GM12878 (cell line): ENCODE measurements around the gene KDF1. TPM values are rescaled to one million over a fixed set of nuclear protein-coding genes. Genes with fewer than 3 reads are reported as not detected.

Experiments
- ATAC-seq: fragments of 200-7000 bp; cut with Tn5 transposase; 3 replicates; pipeline ENCODE4 v1.9.1; 2020; ENCODE audit warnings: mild to moderate bottlenecking, moderate library complexity
- BruUV-seq: library from RNA; stranded (reverse); fragments of 400-500 nt; replicated peaks from 2 replicates; lab custom pipeline; 2021; lab: Mats Ljungman, UMichigan
- CTCF ChIA-PET: fragments of 300-600 bp; sonication (Branson Sonifier 250); formaldehyde crosslinking; extraction: SDS; loops from one replicate; lab custom pipeline; 2021; ENCODE audit warnings: inconsistent platforms; lab: Yijun Ruan, JAX
- POLR2A ChIA-PET: fragments of 350-600 bp; formaldehyde crosslinking; extraction: SDS; loops from one replicate; lab custom pipeline; 2021; ENCODE audit warnings: inconsistent platforms; lab: Charles Lee
- RAD21 ChIA-PET: fragments of 300-600 bp; sonication (Branson Sonifier 250); formaldehyde crosslinking; loops from one replicate; lab custom pipeline; 2023; ENCODE audit warnings: antibody characterized with exemption; ENCODE audit not compliant: unreplicated experiment; lab: Charles Lee
- SMC1A ChIA-PET: fragments of 300-600 bp; sonication (Branson Sonifier 250); formaldehyde crosslinking; loops from one replicate; lab custom pipeline; 2023; ENCODE audit not compliant: unreplicated experiment, uncharacterized antibody; lab: Charles Lee
- DNase-seq: peaks from one replicate; pipeline ENCODE4 v3.0.0-alpha.2; 2011; ENCODE audit warnings: low read depth, low spot score
- FAIRE-seq: peaks from 3 replicates; lab custom pipeline; 2011; peaks lifted over from hg19 to GRCh38; lab: Jason Lieb, UNC
- H2AFZ ChIP-seq: 2 replicates; pipeline ENCODE4 v1.6.0; 2011; ENCODE audit warnings: low read depth, low read length, control low read depth; ENCODE audit not compliant: control insufficient read depth
- H3K27ac ChIP-seq: 2 replicates; pipeline ENCODE4 v1.5.1; 2011; ENCODE audit warnings: control low read depth; ENCODE audit not compliant: control insufficient read depth, insufficient read depth
- H3K27me3 ChIP-seq, 2 experiments: replicated peaks in 1 of 2; 2 replicates each; pipeline versions ENCODE4 v1.6.0 to v1.6.1; 2011; ENCODE audit warnings: low read length in 1 of 2; ENCODE audit not compliant: control insufficient read depth in 2 of 2, insufficient read depth in 2 of 2
- H3K36me3 ChIP-seq, 2 experiments: 2 replicates each; pipeline ENCODE4 v1.5.1; 2011; ENCODE audit warnings: low read length in 1 of 2; ENCODE audit not compliant: control insufficient read depth in 2 of 2, insufficient read depth in 2 of 2
- H3K4me1 ChIP-seq: 2 replicates; pipeline ENCODE4 v1.6.1; 2011; ENCODE audit warnings: mild to moderate bottlenecking, low read length, moderate library complexity, mixed read lengths; ENCODE audit not compliant: control insufficient read depth, insufficient read depth
- H3K4me2 ChIP-seq: 2 replicates; pipeline ENCODE4 v1.6.0; 2011; ENCODE audit warnings: control low read depth; ENCODE audit not compliant: control insufficient read depth, insufficient read depth
- H3K4me3 ChIP-seq: fragments of 200-600 bp; sonication (generic); 2 replicates; pipeline ENCODE4 v1.5.1; 2016
- H3K79me2 ChIP-seq: 2 replicates; pipeline ENCODE4 v1.6.0; 2011; ENCODE audit warnings: low read length; ENCODE audit not compliant: control insufficient read depth, insufficient read depth
- H3K9ac ChIP-seq: 2 replicates; pipeline ENCODE4 v1.8.0; 2011; ENCODE audit warnings: low read length, control low read depth, mixed read lengths; ENCODE audit not compliant: control insufficient read depth, insufficient read depth
- H3K9me3 ChIP-seq: replicated peaks from 3 replicates; pipeline ENCODE4 v1.5.1; 2011; ENCODE audit warnings: mild to moderate bottlenecking, low read length; ENCODE audit not compliant: control insufficient read depth, insufficient read depth
- H4K20me1 ChIP-seq: 2 replicates; pipeline ENCODE4 v1.6.0; 2011; ENCODE audit not compliant: control insufficient read depth, insufficient read depth
- DPF2 ChIP-seq: fragments of 450-650 bp; IDR thresholded peaks from 2 replicates; pipeline ENCODE4 v1.6.1; 2017; ENCODE audit warnings: mild to moderate bottlenecking
- MEF2A ChIP-seq: IDR thresholded peaks from 2 replicates; pipeline ENCODE4 v1.6.1; 2011; ENCODE audit warnings: low read depth, mild to moderate bottlenecking, low read length, moderate library complexity; ENCODE audit not compliant: insufficient read depth
- MTA2 ChIP-seq: fragments of 450-650 bp; IDR thresholded peaks from 2 replicates; pipeline ENCODE4 v1.6.1; 2016; ENCODE audit warnings: low read depth, mild to moderate bottlenecking, moderate library complexity
- POU2F2 ChIP-seq: IDR thresholded peaks from 3 replicates; pipeline ENCODE4 v1.6.1; 2011; ENCODE audit warnings: low read depth, mild to moderate bottlenecking, low read length, borderline replicate concordance
- SMAD1 ChIP-seq: fragments of 450-650 bp; IDR thresholded peaks from 2 replicates; pipeline ENCODE4 v1.6.1; 2018; ENCODE audit warnings: mild to moderate bottlenecking, low read depth; ENCODE audit not compliant: partially characterized antibody
- ZBED1 ChIP-seq: IDR thresholded peaks from 2 replicates; pipeline ENCODE4 v1.6.1; 2016; ENCODE audit warnings: borderline replicate concordance
- WGBS: methylation state at CpG from one replicate; pipeline ENCODE4 v1.1.6; 2016; ENCODE audit warnings: low lambda C conversion rate; ENCODE audit not compliant: insufficient replicate concordance, insufficient coverage; ENCODE audit errors: missing lambda C conversion rate; 5-methylcytosine and 5-hydroxymethylcytosine counted together
- in situ Hi-C: fragments of 300-500 bp; cut with MboI; formaldehyde crosslinking; loops from 9 replicates; pipeline ENCODE4 v1.14.3; 2018; ENCODE audit warnings: mixed read lengths
- intact Hi-C: fragments of 100-400 bp; cut with micrococcal nuclease; formaldehyde crosslinking; loops from one replicate; pipeline ENCODE4 v1.14.2; 2022; ENCODE audit not compliant: unreplicated experiment
- polyA plus RNA-seq, 11 experiments: library from polyadenylated mRNA; depleted of rRNA in 4 of 11; unstranded in 6 of 11; stranded (reverse) in 5 of 11; fragments of >200 nt; fragmentation: Nextera tagmentation in 4 of 11; fragmentation: Illumina TruSeq in 1 of 11; extraction: Ambion mirVana in 4 of 11; extraction: Trizol in 1 of 11; gene quantifications; 1 replicate in 1 of 11; 2 replicates in 10 of 11; pipeline versions ENCODE4 v1.2.1 to v1.2.3, GENCODE V29; 2011 to 2016; ENCODE audit warnings: inconsistent platforms in 2 of 11, missing spikeins in 2 of 11, low read depth in 1 of 11
- total RNA-seq, 4 experiments: library from RNA; depleted of rRNA in 3 of 4; stranded (reverse); fragments of >200 nt in 3 of 4; fragmentation: Illumina TruSeq in 1 of 4; extraction: Trizol in 1 of 4; gene quantifications; 2 replicates each; pipeline versions ENCODE4 v1.2.1 to v1.2.3, GENCODE V29; 2013 to 2021
- TF ChIP-seq, protein P1 (sequence below): fragments of 450-650 bp; IDR thresholded peaks from 2 replicates; pipeline ENCODE4 v1.6.1; 2014; ENCODE audit warnings: mild to moderate bottlenecking
- TF ChIP-seq, protein P2 (sequence below): IDR thresholded peaks from 2 replicates; pipeline ENCODE4 v1.6.1; 2012; ENCODE audit warnings: low read depth, low read length, improper control_type of control experiment
- TF ChIP-seq, protein P3 (sequence below): fragments of 450-650 bp; IDR thresholded peaks from 2 replicates; pipeline ENCODE4 v1.6.1; 2017; ENCODE audit warnings: antibody characterized with exemption, mild to moderate bottlenecking, moderate library complexity
- TF ChIP-seq, protein P4 (sequence below): fragments of 450-650 bp; IDR thresholded peaks from 2 replicates; pipeline ENCODE4 v1.6.1; 2016; ENCODE audit warnings: mild to moderate bottlenecking, moderate library complexity, borderline replicate concordance

The KDF1 gene
- total and polyA plus RNA-seq, 10 of the 15 experiments (the other 5 are each of a cell fraction or from before 2014, with no cell fraction given), result 0.03 to 0.13 (median 0.04) TPM; not detected in 7

DNA sequence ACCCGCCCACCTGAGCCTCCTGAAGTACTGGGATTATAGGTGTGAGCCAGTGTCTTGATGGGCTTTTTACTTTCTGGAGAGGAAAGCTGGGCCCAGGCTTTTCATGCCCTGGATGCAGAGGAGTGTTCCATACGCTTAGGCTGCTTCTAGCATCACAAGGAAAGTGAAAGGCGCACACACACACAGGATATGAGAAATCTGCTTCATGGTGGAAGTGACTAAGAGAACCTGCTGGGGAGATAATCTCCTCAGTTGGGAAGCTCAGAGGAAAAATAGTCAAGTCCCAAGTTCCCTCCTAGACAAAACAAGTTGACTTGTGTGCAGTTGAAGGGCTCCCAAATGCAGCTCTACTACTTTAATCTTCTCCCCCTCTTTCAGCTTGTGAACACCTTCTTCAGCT is 36.6 kb downstream of the KDF1 start:
- peaks cover 29% of the 10 kb centered on the region for H3K79me2 ChIP-seq
- no peak overlapping the region for H2AFZ ChIP-seq
- DNase-seq (no peak), FAIRE-seq (no peak), ATAC-seq (no peak)
- no peak overlapping the region for H3K9ac ChIP-seq
- no peaks in the 10 kb centered on the region; the same call in 1 of the 2 replicates for H4K20me1 ChIP-seq
- SMC1A ChIA-PET, result interaction anchor here (1.4 kb wide), 1 partner anchor 9 kb away, joined by 3 read pairs; no protein-coding TSS in a partner anchor
- no peaks in the 10 kb centered on the region for H3K9me3 ChIP-seq
- in situ Hi-C loops (no loop called here), intact Hi-C loops (no loop called here)
- H3K36me3 ChIP-seq, result peaks cover 5 to 22% of the 10 kb centered on the region in 2 experiments
- peaks cover 5% of the 10 kb centered on the region; the same call in 1 of the 2 replicates for H3K4me1 ChIP-seq
- RAD21 ChIA-PET, result no interaction called here
- no peak overlapping the region for H3K4me3 ChIP-seq
- 96% methylated on average over 3 of the region's 3 CpGs for WGBS
- CTCF ChIA-PET, result interaction anchor here (1.1 kb wide), 1 partner anchor 322 kb away, joined by 3 read pairs; no protein-coding TSS in a partner anchor
- H3K27ac ChIP-seq, result no peak overlapping the region
- H3K4me2 ChIP-seq, result peak overlapping the region; percentile 40
- no peaks in the 10 kb centered on the region for H3K27me3 ChIP-seq
- POLR2A ChIA-PET, result no interaction called here
- BruUV-seq, result no TSS peak
- TF ChIP-seq ZBED1 (no peak), MTA2 (no peak), MEF2A (no peak), SMAD1 (no peak), DPF2 (no peak), POU2F2 (no peak)
- TF ChIP-seq, protein P1, sequence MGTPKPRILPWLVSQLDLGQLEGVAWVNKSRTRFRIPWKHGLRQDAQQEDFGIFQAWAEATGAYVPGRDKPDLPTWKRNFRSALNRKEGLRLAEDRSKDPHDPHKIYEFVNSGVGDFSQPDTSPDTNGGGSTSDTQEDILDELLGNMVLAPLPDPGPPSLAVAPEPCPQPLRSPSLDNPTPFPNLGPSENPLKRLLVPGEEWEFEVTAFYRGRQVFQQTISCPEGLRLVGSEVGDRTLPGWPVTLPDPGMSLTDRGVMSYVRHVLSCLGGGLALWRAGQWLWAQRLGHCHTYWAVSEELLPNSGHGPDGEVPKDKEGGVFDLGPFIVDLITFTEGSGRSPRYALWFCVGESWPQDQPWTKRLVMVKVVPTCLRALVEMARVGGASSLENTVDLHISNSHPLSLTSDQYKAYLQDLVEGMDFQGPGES, result no peak
- TF ChIP-seq, protein P2, sequence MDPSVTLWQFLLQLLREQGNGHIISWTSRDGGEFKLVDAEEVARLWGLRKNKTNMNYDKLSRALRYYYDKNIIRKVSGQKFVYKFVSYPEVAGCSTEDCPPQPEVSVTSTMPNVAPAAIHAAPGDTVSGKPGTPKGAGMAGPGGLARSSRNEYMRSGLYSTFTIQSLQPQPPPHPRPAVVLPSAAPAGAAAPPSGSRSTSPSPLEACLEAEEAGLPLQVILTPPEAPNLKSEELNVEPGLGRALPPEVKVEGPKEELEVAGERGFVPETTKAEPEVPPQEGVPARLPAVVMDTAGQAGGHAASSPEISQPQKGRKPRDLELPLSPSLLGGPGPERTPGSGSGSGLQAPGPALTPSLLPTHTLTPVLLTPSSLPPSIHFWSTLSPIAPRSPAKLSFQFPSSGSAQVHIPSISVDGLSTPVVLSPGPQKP, result no peak
- TF ChIP-seq, protein P3, sequence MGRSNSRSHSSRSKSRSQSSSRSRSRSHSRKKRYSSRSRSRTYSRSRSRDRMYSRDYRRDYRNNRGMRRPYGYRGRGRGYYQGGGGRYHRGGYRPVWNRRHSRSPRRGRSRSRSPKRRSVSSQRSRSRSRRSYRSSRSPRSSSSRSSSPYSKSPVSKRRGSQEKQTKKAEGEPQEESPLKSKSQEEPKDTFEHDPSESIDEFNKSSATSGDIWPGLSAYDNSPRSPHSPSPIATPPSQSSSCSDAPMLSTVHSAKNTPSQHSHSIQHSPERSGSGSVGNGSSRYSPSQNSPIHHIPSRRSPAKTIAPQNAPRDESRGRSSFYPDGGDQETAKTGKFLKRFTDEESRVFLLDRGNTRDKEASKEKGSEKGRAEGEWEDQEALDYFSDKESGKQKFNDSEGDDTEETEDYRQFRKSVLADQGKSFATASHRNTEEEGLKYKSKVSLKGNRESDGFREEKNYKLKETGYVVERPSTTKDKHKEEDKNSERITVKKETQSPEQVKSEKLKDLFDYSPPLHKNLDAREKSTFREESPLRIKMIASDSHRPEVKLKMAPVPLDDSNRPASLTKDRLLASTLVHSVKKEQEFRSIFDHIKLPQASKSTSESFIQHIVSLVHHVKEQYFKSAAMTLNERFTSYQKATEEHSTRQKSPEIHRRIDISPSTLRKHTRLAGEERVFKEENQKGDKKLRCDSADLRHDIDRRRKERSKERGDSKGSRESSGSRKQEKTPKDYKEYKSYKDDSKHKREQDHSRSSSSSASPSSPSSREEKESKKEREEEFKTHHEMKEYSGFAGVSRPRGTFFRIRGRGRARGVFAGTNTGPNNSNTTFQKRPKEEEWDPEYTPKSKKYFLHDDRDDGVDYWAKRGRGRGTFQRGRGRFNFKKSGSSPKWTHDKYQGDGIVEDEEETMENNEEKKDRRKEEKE, result no peak
- TF ChIP-seq, protein P4, sequence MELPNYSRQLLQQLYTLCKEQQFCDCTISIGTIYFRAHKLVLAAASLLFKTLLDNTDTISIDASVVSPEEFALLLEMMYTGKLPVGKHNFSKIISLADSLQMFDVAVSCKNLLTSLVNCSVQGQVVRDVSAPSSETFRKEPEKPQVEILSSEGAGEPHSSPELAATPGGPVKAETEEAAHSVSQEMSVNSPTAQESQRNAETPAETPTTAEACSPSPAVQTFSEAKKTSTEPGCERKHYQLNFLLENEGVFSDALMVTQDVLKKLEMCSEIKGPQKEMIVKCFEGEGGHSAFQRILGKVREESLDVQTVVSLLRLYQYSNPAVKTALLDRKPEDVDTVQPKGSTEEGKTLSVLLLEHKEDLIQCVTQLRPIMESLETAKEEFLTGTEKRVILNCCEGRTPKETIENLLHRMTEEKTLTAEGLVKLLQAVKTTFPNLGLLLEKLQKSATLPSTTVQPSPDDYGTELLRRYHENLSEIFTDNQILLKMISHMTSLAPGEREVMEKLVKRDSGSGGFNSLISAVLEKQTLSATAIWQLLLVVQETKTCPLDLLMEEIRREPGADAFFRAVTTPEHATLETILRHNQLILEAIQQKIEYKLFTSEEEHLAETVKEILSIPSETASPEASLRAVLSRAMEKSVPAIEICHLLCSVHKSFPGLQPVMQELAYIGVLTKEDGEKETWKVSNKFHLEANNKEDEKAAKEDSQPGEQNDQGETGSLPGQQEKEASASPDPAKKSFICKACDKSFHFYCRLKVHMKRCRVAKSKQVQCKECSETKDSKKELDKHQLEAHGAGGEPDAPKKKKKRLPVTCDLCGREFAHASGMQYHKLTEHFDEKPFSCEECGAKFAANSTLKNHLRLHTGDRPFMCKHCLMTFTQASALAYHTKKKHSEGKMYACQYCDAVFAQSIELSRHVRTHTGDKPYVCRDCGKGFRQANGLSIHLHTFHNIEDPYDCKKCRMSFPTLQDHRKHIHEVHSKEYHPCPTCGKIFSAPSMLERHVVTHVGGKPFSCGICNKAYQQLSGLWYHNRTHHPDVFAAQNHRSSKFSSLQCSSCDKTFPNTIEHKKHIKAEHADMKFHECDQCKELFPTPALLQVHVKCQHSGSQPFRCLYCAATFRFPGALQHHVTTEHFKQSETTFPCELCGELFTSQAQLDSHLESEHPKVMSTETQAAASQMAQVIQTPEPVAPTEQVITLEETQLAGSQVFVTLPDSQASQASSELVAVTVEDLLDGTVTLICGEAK, result no peak
